C1 segment of cervical spinal cord (tissue), 14 donors: ENCODE results near the gene ARL15.
A peak's percentile ranks its signal among the peaks of the same experiment; 100 is the strongest.

Experiments used
- DNase-seq, 14 donors: peaks; one replicate each; lab custom pipeline; 2025; lab: John Stamatoyannopoulos, UW

The ARL15 gene

GRCh38 chr5:54315736-54316528 is 5.6 kb upstream of the ARL15 start:
- DNase-seq = no peak

DNA sequence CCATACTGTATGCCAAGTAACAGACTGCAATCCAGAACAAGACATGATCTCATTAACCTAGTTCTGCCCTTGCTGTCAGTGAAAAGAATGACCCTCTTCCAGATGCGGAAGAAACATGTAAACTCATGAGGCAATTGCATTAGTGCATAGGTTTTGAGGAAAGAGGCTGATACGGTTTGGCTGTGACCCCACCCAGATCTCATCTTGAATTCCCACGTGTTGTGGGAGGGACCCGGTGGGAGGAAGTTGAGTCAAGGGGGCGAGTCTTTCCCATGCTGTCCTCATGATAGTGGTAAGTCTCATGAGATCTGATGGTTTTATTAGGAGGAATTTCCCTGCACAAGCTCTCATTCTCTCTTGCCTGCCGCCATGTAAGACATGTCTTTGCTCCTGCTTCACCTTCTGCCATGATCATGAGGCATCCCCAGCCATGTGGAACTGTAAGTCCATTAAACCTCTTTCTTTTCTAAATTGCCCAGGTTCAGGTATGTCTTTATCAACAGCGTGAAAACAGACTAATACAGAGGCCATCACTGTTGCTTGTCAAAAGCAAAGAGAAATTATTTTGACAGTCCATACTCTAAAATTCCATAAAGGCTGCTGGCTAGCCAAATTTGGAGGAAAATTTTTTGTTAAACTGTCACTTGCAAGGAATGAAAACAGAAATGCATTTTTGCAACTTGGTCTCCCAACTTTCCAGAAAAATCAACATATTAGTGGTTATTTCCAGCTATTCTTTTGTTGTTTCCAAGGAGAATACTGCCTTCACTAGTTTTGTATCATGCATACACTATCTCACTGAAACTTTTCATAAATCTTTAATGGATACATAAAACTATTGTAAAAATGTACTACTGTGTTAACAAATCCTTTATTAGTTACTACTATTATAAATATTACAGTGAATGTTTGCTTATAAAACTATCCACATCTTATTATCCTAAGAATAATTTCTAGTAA is 3.2 kb upstream of the ARL15 start:
- DNase-seq = no peak

DNA sequence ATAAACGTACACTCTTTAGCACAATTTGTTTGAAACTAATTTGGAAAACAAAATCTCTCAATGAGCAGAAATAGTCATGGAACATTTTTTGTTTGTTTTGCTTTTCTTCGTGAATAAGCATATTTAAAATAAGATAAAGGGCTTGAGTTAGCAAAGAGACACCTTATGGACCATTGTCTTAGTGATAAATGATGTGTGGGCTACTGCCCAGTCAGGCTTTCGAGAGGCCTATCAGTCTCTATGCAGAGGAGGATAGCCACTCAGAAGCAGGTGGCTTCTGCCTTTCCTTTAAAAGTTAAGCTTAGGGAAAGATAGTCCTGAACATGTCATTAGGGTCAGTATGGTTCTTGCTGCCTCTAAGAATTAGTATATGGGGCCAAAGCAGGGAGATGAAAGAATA is 2.1 kb upstream of the ARL15 start:
- no peak for DNase-seq

DNA sequence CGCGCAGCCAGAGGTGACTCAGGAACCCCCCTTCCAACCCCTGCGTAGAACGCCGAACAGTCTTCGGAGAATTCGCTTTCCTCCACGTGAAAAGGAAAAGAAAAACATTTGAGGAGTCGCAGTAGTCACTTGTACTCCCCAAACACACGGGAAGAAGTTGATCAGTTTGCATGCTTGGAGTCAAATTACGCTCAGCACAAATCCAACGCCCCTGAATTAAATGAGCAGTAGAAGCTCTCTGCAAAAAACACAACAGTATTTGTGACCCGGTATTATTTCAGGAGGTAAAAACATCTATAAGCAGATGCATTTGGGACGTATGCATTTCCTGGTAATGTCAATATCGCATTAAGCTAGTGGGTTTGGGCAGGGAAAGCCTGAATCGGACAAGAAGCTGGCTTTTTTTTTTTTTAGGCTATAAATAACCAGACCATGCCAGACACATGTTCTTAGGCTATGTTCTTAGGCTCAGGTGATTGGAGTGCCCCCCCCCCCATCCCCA is 854 bp upstream of the ARL15 start:
- peak in 3 of 14 donors; percentile 38 to 46 (median 41) for DNase-seq

DNA sequence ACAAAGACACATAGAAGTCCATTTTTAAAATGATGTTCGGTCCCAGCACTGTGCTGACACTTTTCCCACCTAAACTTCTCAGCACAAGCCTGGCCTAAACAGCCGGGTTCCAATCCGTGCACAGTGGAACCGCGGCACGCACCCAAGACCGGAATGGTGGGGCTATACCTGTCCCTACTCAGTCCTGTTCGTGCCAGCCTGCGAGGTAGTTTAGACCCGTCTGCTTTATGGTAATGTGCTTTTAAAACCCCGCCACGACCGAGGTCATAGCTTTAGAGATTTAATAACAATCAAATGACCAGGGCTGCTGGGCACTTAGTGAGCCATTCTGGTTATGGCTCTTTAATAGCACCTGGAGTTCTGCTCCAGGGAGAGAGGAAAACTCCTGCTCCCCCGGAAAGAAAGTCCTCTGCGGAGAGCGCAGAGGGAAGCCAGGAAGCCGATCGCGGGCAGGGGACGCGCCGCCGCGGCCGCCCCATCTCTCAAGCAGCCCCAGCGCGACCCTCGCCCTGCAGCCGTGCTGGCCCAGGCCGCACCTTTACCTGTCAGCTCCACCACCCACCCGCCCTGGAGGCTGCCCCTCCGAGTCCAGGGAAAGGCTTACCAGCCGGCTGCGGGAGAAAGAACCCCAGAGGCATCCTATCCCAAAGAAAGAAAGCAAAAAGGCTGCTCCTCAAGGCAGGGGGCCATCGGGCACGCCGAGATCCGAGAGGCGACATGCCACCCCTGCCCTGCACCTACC is 511 bp downstream of the ARL15 start:
- peak in 6 of 14 donors; percentile 21 to 70 (median 45) for DNase-seq

- peak in 7 of 14 donors; percentile 13 to 39 (median 27) for DNase-seq
Observed at GRCh38 chr5:54309276-54309675, 1.1 kb downstream of the ARL15 start.

DNA sequence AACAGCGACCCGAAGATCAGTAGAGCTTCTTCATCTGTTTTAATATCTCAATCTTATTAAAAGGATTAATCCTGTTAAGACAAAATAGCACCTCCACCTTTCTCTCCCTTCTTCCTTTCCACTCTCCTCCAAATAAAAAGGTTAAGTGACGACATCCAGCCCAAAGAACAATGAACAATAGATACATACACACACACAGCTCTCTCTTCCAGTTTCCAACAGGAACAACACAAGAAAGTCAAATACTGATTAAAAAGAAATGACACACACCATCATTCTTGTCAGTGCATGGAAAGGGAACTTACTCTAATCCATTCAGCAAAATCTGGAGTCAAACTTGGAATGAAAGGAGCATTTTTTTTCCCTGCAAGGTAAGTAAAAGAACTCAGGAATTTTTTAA is 2.8 kb downstream of the ARL15 start:
- no peak for DNase-seq

DNA sequence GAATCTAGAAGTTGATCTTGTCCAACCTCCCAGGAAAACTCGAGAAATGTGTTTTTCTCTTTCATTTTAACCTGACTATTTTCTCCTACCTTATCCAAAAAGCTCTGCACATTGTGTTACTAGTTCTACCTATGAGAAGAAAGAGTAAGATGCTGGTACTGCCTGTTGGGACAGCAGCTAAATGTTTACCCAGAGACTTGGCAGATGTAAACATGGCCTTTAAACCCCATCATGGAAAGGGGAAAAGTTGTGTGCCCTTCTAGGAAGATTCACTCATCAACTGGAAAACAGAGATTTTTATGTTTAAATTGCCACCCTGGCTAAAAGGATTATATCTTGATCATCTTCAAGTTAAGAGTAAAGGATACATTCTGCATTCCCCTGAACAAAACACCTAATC is 3.5 kb downstream of the ARL15 start:
- DNase-seq = no peak

DNA sequence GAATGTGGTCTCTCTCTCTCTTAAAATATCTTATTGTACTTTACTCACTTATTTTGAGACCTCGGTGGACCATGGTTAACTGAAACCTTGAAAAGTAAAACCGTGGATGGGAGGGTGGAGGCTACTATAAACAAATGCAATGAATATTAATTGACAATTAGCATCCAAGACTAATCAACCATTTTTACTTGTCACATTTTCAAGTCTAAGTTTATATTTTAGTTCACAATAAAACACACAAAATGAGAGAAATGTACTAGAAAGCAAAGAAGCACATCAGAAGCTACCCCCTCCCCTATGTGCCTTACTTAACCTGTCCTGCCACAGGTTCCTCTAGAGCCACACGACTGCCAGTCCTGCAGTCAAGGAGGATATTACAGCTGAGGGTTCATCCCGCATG is 4.6 kb downstream of the ARL15 start:
- no peak for DNase-seq

DNA sequence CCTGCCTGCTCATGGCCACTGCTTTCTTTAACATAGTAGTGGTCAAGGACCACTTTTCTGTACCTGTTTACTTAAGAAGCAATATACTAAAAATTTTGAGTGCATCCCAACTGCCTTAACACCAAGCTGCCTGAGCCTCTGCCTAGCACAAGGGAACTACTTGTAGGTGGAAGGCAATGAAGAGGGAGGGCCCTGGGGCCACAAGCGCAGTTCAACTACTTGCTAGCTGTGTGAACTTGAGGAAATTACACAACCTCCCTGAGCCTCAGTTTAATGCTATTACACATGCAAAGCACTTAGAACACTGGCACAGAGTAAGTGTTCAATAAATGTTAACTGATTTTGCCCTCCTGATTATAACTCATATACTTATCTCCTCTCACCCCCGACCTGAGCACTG is 6.3 kb downstream of the ARL15 start:
- DNase-seq = no peak

- no peak for DNase-seq
Observed at GRCh38 chr5:54302267-54302687, 8.1 kb downstream of the ARL15 start.

GRCh38 chr5:54301849-54302248 is 8.5 kb downstream of the ARL15 start:
- DNase-seq = no peak

GRCh38 chr5:54301220-54301619 is 9.2 kb downstream of the ARL15 start:
- no peak for DNase-seq

DNA sequence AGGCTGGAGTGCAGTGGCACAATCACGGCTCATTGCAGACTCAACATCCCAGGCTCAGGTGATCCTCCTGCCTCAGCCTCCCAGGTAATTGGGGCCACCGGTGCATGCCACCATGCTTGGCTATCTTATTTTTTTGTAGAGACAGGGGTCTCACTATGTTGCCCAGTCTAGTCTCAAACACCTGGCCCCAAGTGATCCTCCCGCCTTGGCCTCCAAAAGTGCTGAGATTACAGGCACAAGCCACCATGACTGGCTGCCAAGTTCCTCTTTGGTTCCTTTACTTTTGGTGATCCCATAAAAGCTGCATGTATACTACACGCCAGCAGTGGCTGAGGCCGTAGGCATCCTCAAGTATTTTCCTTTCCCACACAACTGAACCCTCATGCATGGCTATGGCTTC is 11.4 kb downstream of the ARL15 start:
- no peak for DNase-seq

- peak in 1 of 14 donors; percentile 54 for DNase-seq
Observed at GRCh38 chr5:54296386-54296785, 14.0 kb downstream of the ARL15 start.

- peak in 1 of 14 donors; percentile 4 for DNase-seq
Observed at GRCh38 chr5:54295651-54296276, 14.6 kb downstream of the ARL15 start.

GRCh38 chr5:54294097-54294667 is 16.2 kb downstream of the ARL15 start:
- DNase-seq = no peak

- no peak for DNase-seq
Observed at GRCh38 chr5:54292866-54293265, 17.5 kb downstream of the ARL15 start.

- DNase-seq = no peak
Observed at GRCh38 chr5:54291498-54291897, 18.9 kb downstream of the ARL15 start.

GRCh38 chr5:54289769-54290168 is 20.6 kb downstream of the ARL15 start:
- no peak for DNase-seq
